Psoas muscle (tissue), 8 donors: ENCODE data around the gene KDM4C. TPM values are rescaled to one million over a fixed set of nuclear protein-coding genes. Genes with fewer than 3 reads are reported as not detected.

Source experiments
- ATAC-seq, 4 donors: fragments of 200-7000 bp; cut with Tn5 transposase; one replicate each; pipeline ENCODE4 v1.9.1; 2020; ENCODE audit warnings: moderate library complexity in 3 of 4, mild to moderate bottlenecking in 2 of 4
- DNase-seq, 2 donors: peaks; one replicate each; pipeline ENCODE4 v3.0.0-alpha.2; 2020
- H3K27ac ChIP-seq: fragments of 200-600 bp; one replicate; pipeline ENCODE4 v1.8.0; 2022
- H3K27me3 ChIP-seq, 3 donors: fragments of 200-600 bp in 1 of 3; one replicate each; pipeline versions ENCODE4 v1.6.1 to v1.8.0; 2013 to 2022; ENCODE audit warnings: low read length in 2 of 3, mild to moderate bottlenecking in 2 of 3, moderate library complexity in 1 of 3; ENCODE audit not compliant: insufficient read depth in 3 of 3
- H3K36me3 ChIP-seq, 2 donors: fragments of 200-600 bp in 1 of 2; one replicate each; pipeline versions ENCODE4 v1.6.1 to v1.8.0; 2013 to 2022; ENCODE audit warnings: low read depth in 1 of 2, mild to moderate bottlenecking in 1 of 2, moderate library complexity in 1 of 2; ENCODE audit not compliant: insufficient read depth in 1 of 2
- H3K4me1 ChIP-seq: fragments of 200-600 bp; one replicate; pipeline ENCODE4 v1.8.0; 2022
- H3K4me3 ChIP-seq: fragments of 200-600 bp; one replicate; pipeline ENCODE4 v1.8.0; 2022; ENCODE audit warnings: mild to moderate bottlenecking
- H3K9me3 ChIP-seq: fragments of 200-600 bp; one replicate; pipeline ENCODE4 v1.8.0; 2022
- CTCF ChIP-seq: fragments of 200-600 bp; IDR thresholded peaks from one replicate; pipeline ENCODE4 v1.8.0; 2022; ENCODE audit warnings: antibody characterized with exemption
- WGBS, 3 donors: extraction: QIAGEN DNeasy Blood & Tissue Kit; methylation state at CpG; one replicate each; pipeline versions ENCODE4 v1.1.6 to v1.1.7; 2013; 5-methylcytosine and 5-hydroxymethylcytosine counted together
- intact Hi-C, 2 donors: fragments of 100-400 bp; cut with DNase I; formaldehyde crosslinking; loops; one replicate each; pipeline versions ENCODE4 v1.11.0 to v1.14.2; 2022
- polyA plus RNA-seq, 3 donors: library from polyadenylated mRNA; stranded (reverse); fragments of 200-250 nt; gene quantifications; one replicate each; pipeline ENCODE4 v1.2.3, GENCODE V29; 2013
- total RNA-seq, 4 donors: library from RNA; stranded (reverse); fragmentation: NEBNext Ultra II Directional in 2 of 4; extraction: Animal tissue kit (Norgen Biotek cat#: 25700) in 2 of 4; gene quantifications; one replicate each; pipeline versions ENCODE4 v1.2.1 to v1.2.4, GENCODE V29; 2021 to 2023
- donor health status: healthy with polysubstance abuse.
- donor health status: DM: no; HTN: no; CAD: no; lungs with moderate emphysema.
- donor health status: Bipolar disorder and iron deficiency.
- donor health status: healthy.
- donor health status: DM: yes; HTN: yes; CAD: no.
- donor health status: DM: no; HTN: no; CAD: no.
- donor health status: DM: no; HTN: no; CAD: no.
- donor health status: DM: yes; HTN: yes; CAD: no.

The KDM4C gene
- total and polyA plus RNA-seq, 7 donors = 2.7 to 13.0 (median 10.1) TPM

GRCh38 chr9:6921315-6921714, 163.5 kb downstream of the KDM4C start:
- no peak for TF ChIP-seq CTCF
- no peak for ATAC-seq
- no peak overlapping the region for H3K27ac ChIP-seq
- H3K36me3 ChIP-seq = no peaks in the 10 kb centered on the region
- H3K9me3 ChIP-seq = no peaks in the 10 kb centered on the region
- H3K27me3 ChIP-seq = no peaks in the 10 kb centered on the region
- no peak overlapping the region for H3K4me3 ChIP-seq
- DNase-seq = no peak
- 85 to 93% (median 90%) methylated on average over 5 of the region's 5 CpGs for WGBS, 3 donors
- intact Hi-C loops = no loop called here
- H3K4me1 ChIP-seq = no peaks in the 10 kb centered on the region

- H3K27me3 ChIP-seq = no peaks in the 10 kb centered on the region
- intact Hi-C loops = no loop called here
- no peaks in the 10 kb centered on the region for H3K4me1 ChIP-seq
- DNase-seq (no peak), ATAC-seq (no peak)
- no peak overlapping the region for H3K4me3 ChIP-seq
- TF ChIP-seq CTCF = no peak
- H3K36me3 ChIP-seq = no peaks in the 10 kb centered on the region
- 81 to 94% (median 92%) methylated on average over 2 of the region's 2 CpGs for WGBS, 3 donors
- H3K9me3 ChIP-seq = no peaks in the 10 kb centered on the region
- H3K27ac ChIP-seq = no peak overlapping the region
These were observed 164.4 kb downstream of the KDM4C start for GRCh38 chr9:6922124-6922676.

GRCh38 chr9:6922680-6923079, 164.9 kb downstream of the KDM4C start:
- intact Hi-C loops = no loop called here
- no peaks in the 10 kb centered on the region for H3K27me3 ChIP-seq
- no peak for DNase-seq
- no peaks in the 10 kb centered on the region for H3K9me3 ChIP-seq
- no peak for TF ChIP-seq CTCF
- 81 to 92% (median 87%) methylated on average over 2 of the region's 2 CpGs for WGBS, 3 donors
- H3K27ac ChIP-seq = no peak overlapping the region
- H3K36me3 ChIP-seq = no peaks in the 10 kb centered on the region
- H3K4me3 ChIP-seq = no peak overlapping the region
- no peak for ATAC-seq
- no peaks in the 10 kb centered on the region for H3K4me1 ChIP-seq

GRCh38 chr9:6923086-6923485, 165.3 kb downstream of the KDM4C start:
- no peak for DNase-seq
- intact Hi-C loops = no loop called here
- no peaks in the 10 kb centered on the region for H3K36me3 ChIP-seq
- ATAC-seq = no peak
- TF ChIP-seq CTCF = no peak
- no peak overlapping the region for H3K4me3 ChIP-seq
- no peaks in the 10 kb centered on the region for H3K27me3 ChIP-seq
- H3K4me1 ChIP-seq = no peaks in the 10 kb centered on the region
- WGBS, 3 donors = 89 to 93% (median 91%) methylated on average over 5 of the region's 5 CpGs
- H3K9me3 ChIP-seq = no peaks in the 10 kb centered on the region
- H3K27ac ChIP-seq = no peak overlapping the region

- H3K9me3 ChIP-seq = no peaks in the 10 kb centered on the region
- no peak for TF ChIP-seq CTCF
- ATAC-seq = no peak
- no peak overlapping the region for H3K27ac ChIP-seq
- H3K4me3 ChIP-seq = no peak overlapping the region
- WGBS, 3 donors = 80 to 91% (median 90%) methylated on average over 3 of the region's 3 CpGs
- no peaks in the 10 kb centered on the region for H3K4me1 ChIP-seq
- H3K27me3 ChIP-seq = no peaks in the 10 kb centered on the region
- no peak for DNase-seq
- intact Hi-C loops = no loop called here
- H3K36me3 ChIP-seq = no peaks in the 10 kb centered on the region
These were observed 166.4 kb downstream of the KDM4C start for GRCh38 chr9:6924149-6924548.
